Astrocyte of the cerebellum (primary cell): Measurements from ENCODE around the gene PALLD.
A peak's percentile ranks its signal among the peaks of the same experiment; 100 is the strongest.

ENCODE experiments used
- DNase-seq: peaks from one replicate; pipeline ENCODE4 v3.0.0-alpha.2; 2011; ENCODE audit warnings: low read depth
- H3K4me3 ChIP-seq: 2 replicates; pipeline ENCODE4 v1.5.1; 2011; ENCODE audit warnings: mild to moderate bottlenecking, low read depth, low read length, moderate library complexity
- in situ Hi-C: cut with HindIII; loops from 2 replicates; pipeline ENCODE4 v1.10.0; 2017; ENCODE audit warnings: low sequenced_read_pairs
- TF ChIP-seq, protein P1 (sequence below): IDR thresholded peaks from 2 replicates; pipeline ENCODE4 v1.5.1; 2012; ENCODE audit warnings: low read length, low read depth, moderate library complexity, mild to moderate bottlenecking; ENCODE audit errors: missing control alignments

Gene PALLD

DNA sequence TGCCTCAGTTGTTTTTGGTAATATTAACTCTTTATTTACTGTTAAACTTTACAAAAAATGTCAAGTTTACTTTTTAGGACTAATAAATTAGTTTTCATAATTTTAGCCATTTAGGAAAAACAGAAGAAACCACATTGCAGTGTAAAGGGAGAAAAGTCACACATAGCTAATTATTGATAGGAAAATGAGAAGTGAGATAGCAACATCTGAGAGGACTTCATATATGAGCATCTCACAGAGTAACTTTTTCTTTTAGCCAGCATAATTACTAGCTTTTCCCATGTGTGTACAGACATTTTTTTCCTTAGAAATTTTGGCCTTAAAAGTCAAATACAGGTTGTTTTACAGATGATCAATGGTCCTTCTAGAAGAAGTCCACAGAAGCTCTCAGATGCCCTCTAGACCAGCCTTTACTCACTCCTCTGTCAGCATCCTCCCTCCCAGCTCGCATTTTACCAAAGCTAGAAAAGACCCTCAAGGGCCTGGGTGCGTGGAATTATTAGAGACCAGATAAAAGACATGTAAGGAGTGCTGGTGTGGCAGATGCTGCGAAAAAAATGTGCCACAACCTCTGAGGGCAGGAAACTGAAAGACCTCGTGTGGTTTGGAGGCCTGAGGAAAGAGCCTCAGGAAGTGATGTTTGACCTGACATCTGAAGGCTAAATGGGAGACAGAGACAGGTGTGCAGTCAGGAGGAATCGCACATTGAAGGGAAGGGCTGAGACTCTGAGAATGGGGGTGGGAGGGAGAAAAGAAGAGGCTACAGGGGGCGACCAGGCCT, 356.3 kb downstream of the PALLD start:
- H3K4me3 ChIP-seq, result no peak overlapping the region
- in situ Hi-C loops, result no loop called here
- no peak for DNase-seq
- TF ChIP-seq, protein P1, sequence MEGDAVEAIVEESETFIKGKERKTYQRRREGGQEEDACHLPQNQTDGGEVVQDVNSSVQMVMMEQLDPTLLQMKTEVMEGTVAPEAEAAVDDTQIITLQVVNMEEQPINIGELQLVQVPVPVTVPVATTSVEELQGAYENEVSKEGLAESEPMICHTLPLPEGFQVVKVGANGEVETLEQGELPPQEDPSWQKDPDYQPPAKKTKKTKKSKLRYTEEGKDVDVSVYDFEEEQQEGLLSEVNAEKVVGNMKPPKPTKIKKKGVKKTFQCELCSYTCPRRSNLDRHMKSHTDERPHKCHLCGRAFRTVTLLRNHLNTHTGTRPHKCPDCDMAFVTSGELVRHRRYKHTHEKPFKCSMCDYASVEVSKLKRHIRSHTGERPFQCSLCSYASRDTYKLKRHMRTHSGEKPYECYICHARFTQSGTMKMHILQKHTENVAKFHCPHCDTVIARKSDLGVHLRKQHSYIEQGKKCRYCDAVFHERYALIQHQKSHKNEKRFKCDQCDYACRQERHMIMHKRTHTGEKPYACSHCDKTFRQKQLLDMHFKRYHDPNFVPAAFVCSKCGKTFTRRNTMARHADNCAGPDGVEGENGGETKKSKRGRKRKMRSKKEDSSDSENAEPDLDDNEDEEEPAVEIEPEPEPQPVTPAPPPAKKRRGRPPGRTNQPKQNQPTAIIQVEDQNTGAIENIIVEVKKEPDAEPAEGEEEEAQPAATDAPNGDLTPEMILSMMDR, result no peak

DNA sequence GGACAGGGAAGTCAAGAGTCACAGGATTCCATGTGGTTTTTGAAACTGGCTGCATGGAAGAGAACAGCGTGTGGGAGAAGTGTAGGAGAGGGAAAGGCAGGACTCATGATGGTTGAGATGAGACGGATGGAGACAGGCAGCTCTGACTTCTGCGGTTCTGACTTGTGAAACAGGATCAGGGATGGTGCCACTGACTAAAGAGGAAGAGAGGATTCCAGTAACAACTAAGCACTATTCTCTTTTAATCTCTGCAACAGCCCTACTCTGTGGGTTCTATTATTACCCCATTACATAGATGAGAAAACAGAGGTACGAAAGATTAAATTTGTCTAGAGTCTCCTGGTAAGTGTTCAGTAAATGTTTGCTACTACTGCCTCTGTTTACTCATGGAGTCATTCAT, 356.9 kb downstream of the PALLD start:
- DNase-seq, result no peak
- in situ Hi-C loops, result no loop called here

DNA sequence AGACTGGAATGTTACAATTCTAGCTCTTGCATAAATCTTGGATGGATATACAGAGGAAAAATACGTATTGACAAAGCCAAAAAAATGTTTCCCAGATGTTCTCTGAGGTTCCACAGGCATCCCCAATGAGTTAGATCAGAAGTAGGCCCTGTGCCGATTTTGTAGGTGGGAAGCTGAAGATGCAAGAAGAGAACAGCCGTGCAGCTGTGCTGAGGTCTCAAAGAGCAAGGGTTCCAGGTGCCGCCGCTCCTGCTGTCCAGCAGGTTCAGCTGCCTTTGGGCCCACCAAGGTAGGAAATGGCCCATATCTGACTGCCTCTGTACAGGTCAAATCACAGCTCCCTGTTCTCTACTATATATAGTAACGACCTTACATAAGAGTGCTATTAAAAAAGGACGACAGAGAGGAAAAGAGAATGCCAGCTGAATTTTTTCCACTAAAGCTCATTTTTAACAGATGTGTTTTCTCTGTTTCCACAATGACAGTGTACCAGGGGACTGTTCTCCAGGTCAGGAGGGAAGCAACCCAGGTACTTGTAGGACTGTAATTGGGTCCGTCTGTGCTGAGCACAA, 357.6 kb downstream of the PALLD start:
- H3K4me3 ChIP-seq, result no peak overlapping the region
- DNase-seq, result no peak
- in situ Hi-C loops, result no loop called here
- TF ChIP-seq, protein P1, result no peak

More for the DNA sequence above, 356.9 kb downstream of the PALLD start:
- TF ChIP-seq, protein P1, result no peak
- no peak overlapping the region for H3K4me3 ChIP-seq

DNA sequence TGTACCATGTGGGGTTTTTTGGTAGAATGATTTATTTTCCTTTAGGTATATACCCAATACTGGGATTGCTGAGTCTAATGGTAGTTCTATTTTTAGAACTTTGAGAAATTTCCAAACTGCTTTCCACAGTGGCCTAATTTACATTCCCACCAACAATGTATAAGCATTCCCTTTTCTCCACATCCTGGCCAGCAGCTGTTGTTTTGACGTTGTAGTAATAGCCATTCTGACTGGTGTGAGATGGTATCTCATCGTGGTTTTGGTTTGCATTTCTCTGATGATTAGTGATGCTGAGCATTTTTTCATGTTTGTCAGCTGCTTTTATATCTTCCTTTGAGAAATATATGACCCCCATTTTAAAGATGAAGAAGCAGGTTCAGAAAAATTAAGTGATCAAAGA, 359.5 kb downstream of the PALLD start:
- TF ChIP-seq, protein P1, result no peak
- DNase-seq, result peak; percentile 91
- in situ Hi-C loops, result no loop called here
- no peak overlapping the region for H3K4me3 ChIP-seq

DNA sequence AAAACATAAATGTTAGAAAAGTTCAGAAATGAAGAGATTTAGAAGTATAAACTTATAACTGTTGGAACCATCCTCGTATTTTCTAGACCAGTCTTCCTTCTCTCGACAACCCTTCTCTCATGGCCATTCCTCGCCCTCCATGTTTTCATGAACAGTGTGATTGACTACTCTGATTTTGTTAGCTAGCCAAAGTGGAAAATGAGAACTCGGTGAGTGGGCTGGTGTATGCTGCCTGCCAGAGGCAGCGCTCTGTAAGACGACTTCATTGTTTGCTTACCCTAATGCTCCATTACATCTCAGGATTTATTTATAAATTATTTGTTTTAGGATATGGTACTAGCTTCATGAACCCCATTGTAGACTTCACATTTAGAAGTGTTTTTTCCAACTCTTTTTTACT, 360.2 kb downstream of the PALLD start:
- in situ Hi-C loops, result no loop called here
- DNase-seq, result no peak
- TF ChIP-seq, protein P1, result no peak
- no peak overlapping the region for H3K4me3 ChIP-seq

DNA sequence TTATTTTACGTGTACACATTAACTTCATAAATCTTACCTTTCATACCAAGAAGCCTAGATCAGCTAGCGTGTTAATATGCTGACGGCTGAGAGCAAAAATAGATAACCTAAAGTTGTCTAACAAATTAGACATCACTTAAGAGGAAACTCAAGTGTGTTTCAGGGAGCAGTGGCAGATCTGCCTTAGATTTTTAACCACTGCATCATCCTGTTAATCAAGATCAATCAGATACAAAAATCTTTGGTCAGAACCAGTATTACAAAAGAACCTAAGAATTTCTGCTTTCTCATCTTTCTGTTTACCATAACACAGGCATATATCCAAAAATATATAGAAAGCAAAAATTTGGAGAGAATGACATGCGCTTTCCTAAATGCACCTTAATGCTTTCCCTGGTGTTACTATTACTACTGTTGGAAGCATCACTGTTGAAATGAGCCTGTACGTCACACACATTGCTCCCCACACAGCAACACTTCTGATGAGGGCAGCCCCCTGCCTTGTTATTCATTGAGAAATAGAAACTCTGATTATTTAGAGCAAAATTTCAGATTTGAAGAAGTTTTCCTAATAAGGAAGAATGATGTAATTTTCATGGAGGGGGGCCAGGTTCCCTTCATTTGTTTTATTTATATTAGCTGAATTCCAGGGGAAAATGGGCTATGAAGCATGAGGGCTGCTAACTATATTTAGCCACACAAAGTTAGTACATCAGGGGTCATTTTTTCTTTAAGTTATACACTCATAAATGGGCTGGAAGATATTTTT, 360.9 kb downstream of the PALLD start:
- in situ Hi-C loops, result no loop called here
- peak; percentile 91 for DNase-seq
- no peak overlapping the region for H3K4me3 ChIP-seq
- TF ChIP-seq, protein P1, result no peak
